ENCODE results near the gene CCL1.

- TF ChIP-seq CTCF (IDR thresholded peaks at IDR 0.05) (no peak), POLR2AphosphoS5 (IDR thresholded peaks at IDR 0.05) (no peak)
Observed at GRCh38 chr17:34389126-34389750, 26.2 kb upstream of the CCL1 start.

Measured in prostate gland (tissue), 2 donors.